ENCODE measurements around the gene LMTK2. TPM values are rescaled to one million over a fixed set of nuclear protein-coding genes. Genes with fewer than 3 reads are reported as not detected.
A peak's percentile ranks its signal among the peaks of the same experiment; 100 is the strongest.
"Not testable (repeated sequence)": the region's sequence is repeated elsewhere in the genome, so short reads cannot be mapped to it uniquely, and the experiment has no call there.

Gene LMTK2
- total RNA-seq, 1 donor from 2014 or later, result 8.4 TPM

GRCh38 chr7:98120559-98120958, 13.9 kb downstream of the LMTK2 start:
- no peak overlapping the region for H3K9ac ChIP-seq (ENCODE audit: low read depth in 1 of 3, low read length in 3 of 3)
- H3K36me3 ChIP-seq (ENCODE audit: control insufficient read depth in 3 of 3, insufficient read depth in 3 of 3, low read length in 3 of 3), result no peaks in the 10 kb centered on the region
- H3K9me3 ChIP-seq (ENCODE audit: control insufficient read depth in 3 of 3, low read length in 3 of 3), result no peaks in the 10 kb centered on the region
- no peaks in the 10 kb centered on the region for H3K27me3 ChIP-seq (ENCODE audit: control insufficient read depth in 3 of 3, insufficient read depth in 3 of 3, low read length in 3 of 3)
- peaks cover 0 to 10% (median 2%) of the 10 kb centered on the region in 3 donors for H3K4me1 ChIP-seq (ENCODE audit: control insufficient read depth in 3 of 3, insufficient read depth in 3 of 3, low read length in 3 of 3)
- H3K4me3 ChIP-seq (ENCODE audit: low read length in 3 of 3), result no peak overlapping the region
- no peak overlapping the region for H3K27ac ChIP-seq (ENCODE audit: low read depth, low read length)

DNA sequence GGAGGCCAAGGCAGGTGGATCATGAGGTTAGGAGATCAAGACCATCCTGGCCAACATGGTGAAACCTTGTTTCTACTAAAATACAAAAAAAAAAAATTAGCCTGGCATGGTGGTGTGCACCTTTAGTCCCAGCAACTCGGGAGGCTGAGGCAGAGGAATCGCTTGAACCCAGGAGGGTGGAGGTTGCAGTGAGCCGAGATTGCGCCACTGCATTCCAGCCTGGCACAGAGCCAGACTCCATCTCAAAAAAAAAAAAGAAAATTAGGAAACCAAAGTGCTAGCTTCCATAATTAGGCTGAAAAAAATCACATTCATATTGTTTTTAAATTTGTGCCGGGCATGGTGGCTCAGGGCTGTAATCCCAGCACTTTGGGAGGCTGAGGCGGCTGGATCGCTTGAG, 14.7 kb downstream of the LMTK2 start:
- peaks cover 2 to 16% (median 4%) of the 10 kb centered on the region in 3 donors for H3K4me1 ChIP-seq (ENCODE audit: control insufficient read depth in 3 of 3, insufficient read depth in 3 of 3, low read length in 3 of 3)
- H3K9ac ChIP-seq (ENCODE audit: low read depth in 1 of 3, low read length in 3 of 3); H3K27me3 ChIP-seq (ENCODE audit: control insufficient read depth in 3 of 3, insufficient read depth in 3 of 3, low read length in 3 of 3); H3K4me3 ChIP-seq (ENCODE audit: low read length in 3 of 3); H3K27ac ChIP-seq (ENCODE audit: low read depth, low read length); H3K36me3 ChIP-seq (ENCODE audit: control insufficient read depth in 3 of 3, insufficient read depth in 3 of 3, low read length in 3 of 3); H3K9me3 ChIP-seq (ENCODE audit: control insufficient read depth in 3 of 3, low read length in 3 of 3): not testable (repeated sequence)

- Histone ChIP-seq H3K4me1 (ENCODE audit: control insufficient read depth in 3 of 3, insufficient read depth in 3 of 3, low read length in 3 of 3) (peaks cover 2 to 14% (median 5%) of the 10 kb centered on the region in 3 donors), H3K9ac (ENCODE audit: low read depth in 1 of 3, low read length in 3 of 3) (no peak overlapping the region), H3K36me3 (ENCODE audit: control insufficient read depth in 3 of 3, insufficient read depth in 3 of 3, low read length in 3 of 3) (no peaks in the 10 kb centered on the region), H3K4me3 (ENCODE audit: low read length in 3 of 3) (no peak overlapping the region), H3K27ac (ENCODE audit: low read depth, low read length) (no peak overlapping the region), H3K9me3 (ENCODE audit: control insufficient read depth in 3 of 3, low read length in 3 of 3) (no peaks in the 10 kb centered on the region), H3K27me3 (ENCODE audit: control insufficient read depth in 3 of 3, insufficient read depth in 3 of 3, low read length in 3 of 3) (no peaks in the 10 kb centered on the region)
Measured at GRCh38 chr7:98123365-98123696, 16.7 kb downstream of the LMTK2 start.

- Histone ChIP-seq H3K4me3 (ENCODE audit: low read length in 3 of 3) (no peak overlapping the region), H3K27ac (ENCODE audit: low read depth, low read length) (no peak overlapping the region), H3K9ac (ENCODE audit: low read depth in 1 of 3, low read length in 3 of 3) (no peak overlapping the region), H3K27me3 (ENCODE audit: control insufficient read depth in 3 of 3, insufficient read depth in 3 of 3, low read length in 3 of 3) (no peaks in the 10 kb centered on the region), H3K36me3 (ENCODE audit: control insufficient read depth in 3 of 3, insufficient read depth in 3 of 3, low read length in 3 of 3) (no peaks in the 10 kb centered on the region), H3K9me3 (ENCODE audit: control insufficient read depth in 3 of 3, low read length in 3 of 3) (no peaks in the 10 kb centered on the region), H3K4me1 (ENCODE audit: control insufficient read depth in 3 of 3, insufficient read depth in 3 of 3, low read length in 3 of 3) (peaks cover under 1 to 14% (median 5%) of the 10 kb centered on the region in 3 donors)
Measured at GRCh38 chr7:98125759-98126158, 19.1 kb downstream of the LMTK2 start.

GRCh38 chr7:98126311-98127142, 19.9 kb downstream of the LMTK2 start:
- no peak overlapping the region for H3K9ac ChIP-seq (ENCODE audit: low read depth in 1 of 3, low read length in 3 of 3)
- peaks cover 2 to 18% (median 5%) of the 10 kb centered on the region in 3 donors for H3K4me1 ChIP-seq (ENCODE audit: control insufficient read depth in 3 of 3, insufficient read depth in 3 of 3, low read length in 3 of 3)
- no peak overlapping the region for H3K27ac ChIP-seq (ENCODE audit: low read depth, low read length)
- H3K4me3 ChIP-seq (ENCODE audit: low read length in 3 of 3), result no peak overlapping the region
- no peaks in the 10 kb centered on the region for H3K27me3 ChIP-seq (ENCODE audit: control insufficient read depth in 3 of 3, insufficient read depth in 3 of 3, low read length in 3 of 3)
- no peaks in the 10 kb centered on the region for H3K36me3 ChIP-seq (ENCODE audit: control insufficient read depth in 3 of 3, insufficient read depth in 3 of 3, low read length in 3 of 3)
- H3K9me3 ChIP-seq (ENCODE audit: control insufficient read depth in 3 of 3, low read length in 3 of 3), result no peaks in the 10 kb centered on the region

- Histone ChIP-seq H3K27ac (ENCODE audit: low read depth, low read length) (no peak overlapping the region), H3K4me1 (ENCODE audit: control insufficient read depth in 3 of 3, insufficient read depth in 3 of 3, low read length in 3 of 3) (peaks cover 7 to 29% (median 10%) of the 10 kb centered on the region in 3 donors), H3K9ac (ENCODE audit: low read depth in 1 of 3, low read length in 3 of 3) (no peak overlapping the region), H3K27me3 (ENCODE audit: control insufficient read depth in 3 of 3, insufficient read depth in 3 of 3, low read length in 3 of 3) (no peaks in the 10 kb centered on the region), H3K9me3 (ENCODE audit: control insufficient read depth in 3 of 3, low read length in 3 of 3) (no peaks in the 10 kb centered on the region), H3K36me3 (ENCODE audit: control insufficient read depth in 3 of 3, insufficient read depth in 3 of 3, low read length in 3 of 3) (no peaks in the 10 kb centered on the region), H3K4me3 (ENCODE audit: low read length in 3 of 3) (no peak overlapping the region)
Measured at GRCh38 chr7:98128346-98128745, 21.7 kb downstream of the LMTK2 start.

DNA sequence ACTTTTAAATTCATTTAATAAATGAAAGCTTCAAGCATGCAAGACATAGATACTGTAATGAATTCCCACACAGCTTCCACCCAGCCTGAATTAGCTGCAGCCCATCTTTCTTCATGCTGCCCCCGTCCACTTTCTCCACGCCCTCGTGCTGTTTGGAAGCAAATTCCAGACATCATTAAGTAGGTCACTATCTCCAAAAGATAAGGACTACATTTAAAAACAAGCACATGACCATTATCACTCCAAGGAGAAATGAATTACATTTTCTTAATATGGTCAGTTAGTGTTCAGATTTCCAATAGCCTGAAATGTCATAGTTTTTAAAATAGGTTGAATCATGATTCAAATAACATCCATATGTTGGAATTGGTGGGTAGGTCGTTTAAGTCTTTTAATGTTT, 24.3 kb downstream of the LMTK2 start:
- H3K9me3 ChIP-seq (ENCODE audit: control insufficient read depth in 3 of 3, low read length in 3 of 3), result no peaks in the 10 kb centered on the region
- H3K4me3 ChIP-seq (ENCODE audit: low read length in 3 of 3), result no peak overlapping the region
- H3K36me3 ChIP-seq (ENCODE audit: control insufficient read depth in 3 of 3, insufficient read depth in 3 of 3, low read length in 3 of 3), result no peaks in the 10 kb centered on the region
- no peaks in the 10 kb centered on the region for H3K27me3 ChIP-seq (ENCODE audit: control insufficient read depth in 3 of 3, insufficient read depth in 3 of 3, low read length in 3 of 3)
- peak overlapping the region; percentile 46 for H3K27ac ChIP-seq (ENCODE audit: low read depth, low read length)
- no peak overlapping the region for H3K9ac ChIP-seq (ENCODE audit: low read depth in 1 of 3, low read length in 3 of 3)
- peaks cover 11 to 35% (median 15%) of the 10 kb centered on the region in 3 donors for H3K4me1 ChIP-seq (ENCODE audit: control insufficient read depth in 3 of 3, insufficient read depth in 3 of 3, low read length in 3 of 3)

GRCh38 chr7:98133181-98133580, 26.5 kb downstream of the LMTK2 start:
- Histone ChIP-seq H3K4me3 (ENCODE audit: low read length in 3 of 3) (no peak overlapping the region), H3K9me3 (ENCODE audit: control insufficient read depth in 3 of 3, low read length in 3 of 3) (no peaks in the 10 kb centered on the region), H3K27me3 (ENCODE audit: control insufficient read depth in 3 of 3, insufficient read depth in 3 of 3, low read length in 3 of 3) (no peaks in the 10 kb centered on the region), H3K9ac (ENCODE audit: low read depth in 1 of 3, low read length in 3 of 3) (no peak overlapping the region), H3K4me1 (ENCODE audit: control insufficient read depth in 3 of 3, insufficient read depth in 3 of 3, low read length in 3 of 3) (peaks cover 10 to 26% (median 11%) of the 10 kb centered on the region in 3 donors), H3K36me3 (ENCODE audit: control insufficient read depth in 3 of 3, insufficient read depth in 3 of 3, low read length in 3 of 3) (peaks cover 3 to 8% (median 4%) of the 10 kb centered on the region in 3 donors), H3K27ac (ENCODE audit: low read depth, low read length) (no peak overlapping the region)

DNA sequence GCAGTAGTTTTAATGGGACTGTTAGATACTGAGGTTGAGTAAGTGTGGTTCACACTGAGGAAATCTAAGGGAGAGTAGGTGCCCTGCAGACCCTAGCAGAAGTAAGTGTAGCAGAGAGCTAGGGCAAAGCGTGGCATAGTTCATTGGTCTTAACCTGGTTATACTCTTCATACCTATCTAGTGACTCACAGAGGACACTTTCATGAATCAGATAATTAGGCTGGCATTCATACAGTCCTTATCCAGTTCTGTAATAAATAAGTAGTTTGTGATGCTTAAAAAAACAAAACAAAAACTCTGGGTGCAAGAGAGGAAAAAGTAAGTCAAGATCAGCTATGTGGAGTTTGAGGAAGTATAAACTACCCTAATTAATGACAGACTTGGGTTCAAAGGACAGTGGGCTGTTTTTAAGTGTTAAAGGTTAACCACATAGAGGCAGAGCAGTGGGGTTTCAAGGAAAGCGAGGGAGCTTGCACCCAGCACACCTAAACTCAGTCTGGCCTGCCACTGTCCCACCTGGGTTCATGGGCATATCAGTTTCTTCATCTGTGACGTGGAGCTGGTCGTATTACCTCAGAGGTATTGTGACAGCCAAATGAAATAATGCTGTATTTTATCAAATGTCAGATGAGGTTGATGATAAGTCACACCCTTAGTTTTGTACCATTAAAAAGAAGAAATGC, 27.1 kb downstream of the LMTK2 start:
- Histone ChIP-seq H3K4me3 (ENCODE audit: low read length in 3 of 3) (no peak overlapping the region), H3K27ac (ENCODE audit: low read depth, low read length) (no peak overlapping the region), H3K4me1 (ENCODE audit: control insufficient read depth in 3 of 3, insufficient read depth in 3 of 3, low read length in 3 of 3) (peaks cover 10 to 26% (median 11%) of the 10 kb centered on the region in 3 donors), H3K27me3 (ENCODE audit: control insufficient read depth in 3 of 3, insufficient read depth in 3 of 3, low read length in 3 of 3) (no peaks in the 10 kb centered on the region), H3K9me3 (ENCODE audit: control insufficient read depth in 3 of 3, low read length in 3 of 3) (no peaks in the 10 kb centered on the region), H3K9ac (ENCODE audit: low read depth in 1 of 3, low read length in 3 of 3) (peak overlapping the region in 1 of 3 donors; percentile 34), H3K36me3 (ENCODE audit: control insufficient read depth in 3 of 3, insufficient read depth in 3 of 3, low read length in 3 of 3) (peaks cover 6 to 13% (median 9%) of the 10 kb centered on the region in 3 donors)
